Retinal pigment epithelial cell (primary cell): ENCODE data around the gene ZNF516.

Experiments
- DNase-seq: peaks from one replicate; pipeline ENCODE4 v3.0.0-alpha.2; 2010; ENCODE audit warnings: low read depth
- H3K4me3 ChIP-seq: 2 replicates; pipeline ENCODE4 v1.5.1; 2011; ENCODE audit warnings: mild to moderate bottlenecking, low read length, control low read depth, moderate library complexity
- TF ChIP-seq, protein P1 (sequence below): conservative IDR thresholded peaks from 2 replicates; pipeline ENCODE4 v1.5.1; 2011; ENCODE audit warnings: low read depth, low read length, control low read depth, inconsistent platforms

Gene ZNF516

GRCh38 chr18:76408480-76409067, 86.5 kb downstream of the ZNF516 start:
- TF ChIP-seq, protein P1, sequence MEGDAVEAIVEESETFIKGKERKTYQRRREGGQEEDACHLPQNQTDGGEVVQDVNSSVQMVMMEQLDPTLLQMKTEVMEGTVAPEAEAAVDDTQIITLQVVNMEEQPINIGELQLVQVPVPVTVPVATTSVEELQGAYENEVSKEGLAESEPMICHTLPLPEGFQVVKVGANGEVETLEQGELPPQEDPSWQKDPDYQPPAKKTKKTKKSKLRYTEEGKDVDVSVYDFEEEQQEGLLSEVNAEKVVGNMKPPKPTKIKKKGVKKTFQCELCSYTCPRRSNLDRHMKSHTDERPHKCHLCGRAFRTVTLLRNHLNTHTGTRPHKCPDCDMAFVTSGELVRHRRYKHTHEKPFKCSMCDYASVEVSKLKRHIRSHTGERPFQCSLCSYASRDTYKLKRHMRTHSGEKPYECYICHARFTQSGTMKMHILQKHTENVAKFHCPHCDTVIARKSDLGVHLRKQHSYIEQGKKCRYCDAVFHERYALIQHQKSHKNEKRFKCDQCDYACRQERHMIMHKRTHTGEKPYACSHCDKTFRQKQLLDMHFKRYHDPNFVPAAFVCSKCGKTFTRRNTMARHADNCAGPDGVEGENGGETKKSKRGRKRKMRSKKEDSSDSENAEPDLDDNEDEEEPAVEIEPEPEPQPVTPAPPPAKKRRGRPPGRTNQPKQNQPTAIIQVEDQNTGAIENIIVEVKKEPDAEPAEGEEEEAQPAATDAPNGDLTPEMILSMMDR: no peak
- H3K4me3 ChIP-seq: no peak overlapping the region
- DNase-seq: no peak

DNA sequence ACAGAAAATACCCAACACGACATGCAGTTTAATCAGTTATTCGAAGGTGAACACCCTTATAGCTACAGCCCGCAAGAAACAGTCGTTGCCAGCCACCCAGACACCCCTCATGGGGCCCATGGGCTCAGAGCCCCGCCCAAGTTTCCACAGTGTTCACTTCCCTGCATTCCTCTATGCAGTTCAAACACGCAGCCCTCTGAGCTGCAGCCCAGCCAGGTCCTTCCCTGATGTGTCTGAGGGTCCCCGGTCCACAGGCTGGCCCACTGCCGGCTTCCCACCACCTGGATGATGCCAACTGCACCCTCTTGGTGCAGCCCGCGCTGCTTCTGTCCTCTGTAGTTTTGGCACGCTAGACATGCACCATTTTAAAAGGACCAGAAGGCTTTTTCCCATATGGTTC, 87.4 kb downstream of the ZNF516 start:
- DNase-seq: no peak
- TF ChIP-seq, protein P1: no peak

GRCh38 chr18:76406791-76407190, 88.3 kb downstream of the ZNF516 start:
- TF ChIP-seq, protein P1: no peak
- no peak for DNase-seq
- no peak overlapping the region for H3K4me3 ChIP-seq

More for the DNA sequence above, 87.4 kb downstream of the ZNF516 start:
- no peak overlapping the region for H3K4me3 ChIP-seq

DNA sequence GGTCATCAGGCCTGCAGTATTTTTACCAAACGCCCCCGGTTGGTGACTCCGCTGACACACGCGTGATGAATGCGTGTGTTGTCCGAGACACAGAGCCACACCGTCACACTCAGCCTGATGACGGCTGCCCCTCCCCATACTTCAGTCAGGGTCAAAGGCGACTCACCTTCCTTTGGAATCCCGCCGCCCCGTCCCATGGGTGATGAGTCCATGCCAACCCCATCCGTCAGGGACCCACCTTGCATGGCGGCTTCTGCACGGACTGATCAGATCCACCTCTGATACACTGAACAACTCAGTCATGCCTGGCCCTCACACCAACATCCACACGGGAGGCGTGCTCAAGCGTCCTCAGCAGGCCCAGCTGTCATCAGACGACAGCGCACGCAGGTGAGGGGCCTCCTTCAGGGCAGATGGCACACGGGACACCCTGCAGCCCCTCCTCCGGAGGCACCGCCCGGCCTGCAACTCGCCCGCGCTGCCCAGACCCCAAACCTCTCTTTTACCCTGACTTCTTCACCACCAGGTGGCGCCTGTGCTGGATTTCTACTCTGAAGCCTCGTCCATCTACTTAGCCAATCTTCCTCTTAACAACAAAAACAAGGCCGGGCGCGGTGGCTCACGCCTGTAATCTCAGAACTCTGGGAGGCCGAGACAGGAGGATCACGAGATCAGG, 89.2 kb downstream of the ZNF516 start:
- no peak overlapping the region for H3K4me3 ChIP-seq
- DNase-seq: no peak
- TF ChIP-seq, protein P1: peak; percentile 63

GRCh38 chr18:76405280-76405679, 89.8 kb downstream of the ZNF516 start:
- no peak overlapping the region for H3K4me3 ChIP-seq
- no peak for DNase-seq
- TF ChIP-seq, protein P1: no peak

DNA sequence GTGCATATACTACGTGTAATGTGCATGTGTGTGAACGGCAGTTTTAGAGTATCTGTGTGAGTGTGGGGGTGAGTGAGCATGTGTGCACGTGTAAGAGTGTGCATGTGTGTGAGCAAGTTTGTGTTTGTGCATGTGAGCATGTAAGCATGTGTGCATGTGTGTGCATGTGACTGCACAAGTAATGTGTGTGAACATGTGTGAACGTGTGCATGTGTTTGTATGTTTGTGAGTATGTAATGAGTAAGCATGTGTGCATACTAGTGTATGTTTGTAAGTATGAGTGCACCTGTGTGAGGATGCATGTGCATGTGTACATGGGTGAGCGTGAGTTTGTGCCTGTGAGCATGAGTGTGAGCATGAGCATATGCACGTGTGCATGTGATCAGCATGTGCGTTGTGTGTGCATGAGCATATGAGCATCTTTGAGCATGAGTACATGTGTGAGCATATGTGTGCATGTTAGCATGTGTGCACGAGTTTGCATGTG, 90.7 kb downstream of the ZNF516 start:
- no peak for DNase-seq
- TF ChIP-seq, protein P1: no peak
- H3K4me3 ChIP-seq: no peak overlapping the region
